ENCODE data around the gene ARID1B.

DNA sequence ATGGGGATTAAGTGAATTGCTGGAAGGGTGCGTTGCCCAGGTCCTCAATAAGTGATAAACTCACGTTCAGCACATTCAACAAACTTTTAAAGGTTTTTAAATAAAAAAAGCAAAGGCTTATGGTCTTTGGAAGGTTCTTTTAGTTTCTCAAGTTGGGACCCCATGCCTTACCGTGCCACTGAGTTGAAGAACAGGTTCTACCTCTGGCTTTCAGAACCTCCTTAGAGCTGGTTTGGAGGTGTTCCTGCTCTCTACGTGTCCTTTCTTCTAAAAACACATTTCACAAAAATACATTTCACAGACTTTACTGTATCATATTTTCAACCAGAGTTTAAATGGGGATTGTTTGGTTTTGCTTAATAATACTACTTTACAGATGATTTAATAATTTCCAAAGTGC, 29.0 kb downstream of the ARID1B start:
- TF ChIP-seq GATA2 (IDR thresholded peaks at IDR 0.05; ENCODE audit: low read depth, low read length) (no peak), GATA3 (IDR thresholded peaks at IDR 0.05; ENCODE audit: low read depth, low read length) (no peak)
